Gastroesophageal sphincter (tissue), 3 donors: Measurements from ENCODE around the gene ITGB5.

Experiments
- EP300 ChIP-seq: sonication (generic); formaldehyde crosslinking; IDR thresholded peaks from one replicate; pipeline ENCODE4 v1.6.1; 2017; ENCODE audit warnings: antibody characterized with exemption, mild to moderate bottlenecking
- POLR2A ChIP-seq, 2 donors: fragments of 450-650 bp; IDR thresholded peaks; one replicate each; pipeline ENCODE4 v1.6.1; 2017; ENCODE audit warnings: antibody characterized with exemption in 2 of 2, mild to moderate bottlenecking in 2 of 2, moderate library complexity in 1 of 2
- POLR2AphosphoS5 ChIP-seq: sonication (generic); formaldehyde crosslinking; IDR thresholded peaks from one replicate; pipeline ENCODE4 v1.6.1; 2017; ENCODE audit warnings: antibody characterized with exemption
- TF ChIP-seq, protein P1 (sequence below), 4 experiments: fragments of 200-600 bp in 2 of 4; fragments of 450-650 bp in 2 of 4; sonication (generic) in 1 of 4; IDR thresholded peaks; one replicate each; pipeline ENCODE4 v1.5.1; 2017 to 2019; ENCODE audit warnings: antibody characterized with exemption in 4 of 4, mild to moderate bottlenecking in 2 of 4, moderate library complexity in 2 of 4

DNA sequence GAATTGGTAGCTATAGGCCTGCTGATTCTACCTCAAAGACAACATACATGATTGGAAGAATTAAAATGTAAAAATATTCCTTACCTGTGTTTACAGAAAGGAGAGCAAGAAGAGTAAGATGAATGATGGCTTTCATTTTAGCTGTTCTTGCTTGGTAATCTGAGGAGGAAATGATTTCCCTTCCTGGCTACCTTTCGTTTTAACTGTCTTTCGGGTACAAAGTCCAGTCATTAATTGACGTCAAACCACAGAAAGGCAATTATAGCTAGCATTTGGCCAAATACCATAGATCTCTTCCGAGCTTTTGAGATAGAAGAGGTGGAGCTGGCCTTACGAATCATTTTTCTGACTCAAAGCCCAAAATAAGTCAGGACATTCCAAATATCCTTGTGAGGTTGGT is 47.4 kb upstream of the ITGB5 start, which contains the start of gene MUC13:
- TF ChIP-seq EP300, result no peak
- TF ChIP-seq, protein P1, sequence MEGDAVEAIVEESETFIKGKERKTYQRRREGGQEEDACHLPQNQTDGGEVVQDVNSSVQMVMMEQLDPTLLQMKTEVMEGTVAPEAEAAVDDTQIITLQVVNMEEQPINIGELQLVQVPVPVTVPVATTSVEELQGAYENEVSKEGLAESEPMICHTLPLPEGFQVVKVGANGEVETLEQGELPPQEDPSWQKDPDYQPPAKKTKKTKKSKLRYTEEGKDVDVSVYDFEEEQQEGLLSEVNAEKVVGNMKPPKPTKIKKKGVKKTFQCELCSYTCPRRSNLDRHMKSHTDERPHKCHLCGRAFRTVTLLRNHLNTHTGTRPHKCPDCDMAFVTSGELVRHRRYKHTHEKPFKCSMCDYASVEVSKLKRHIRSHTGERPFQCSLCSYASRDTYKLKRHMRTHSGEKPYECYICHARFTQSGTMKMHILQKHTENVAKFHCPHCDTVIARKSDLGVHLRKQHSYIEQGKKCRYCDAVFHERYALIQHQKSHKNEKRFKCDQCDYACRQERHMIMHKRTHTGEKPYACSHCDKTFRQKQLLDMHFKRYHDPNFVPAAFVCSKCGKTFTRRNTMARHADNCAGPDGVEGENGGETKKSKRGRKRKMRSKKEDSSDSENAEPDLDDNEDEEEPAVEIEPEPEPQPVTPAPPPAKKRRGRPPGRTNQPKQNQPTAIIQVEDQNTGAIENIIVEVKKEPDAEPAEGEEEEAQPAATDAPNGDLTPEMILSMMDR (IDR thresholded peaks at IDR 0.05), result no peak
- no peak for TF ChIP-seq POLR2A (IDR thresholded peaks at IDR 0.05)
- no peak for TF ChIP-seq POLR2AphosphoS5
